Activated CD8-positive, alpha-beta memory T cell treated with anti-CD3 and anti-CD28 coated beads, Interleukin-2, amount 10 ng/mL, durations not matched to agents 7 days and 5 days (primary cell): ENCODE results near the gene GNAO1. TPM values are rescaled to one million over a fixed set of nuclear protein-coding genes. Genes with fewer than 3 reads are reported as not detected.

Experiments
- ATAC-seq: fragments of 150-1000 bp; cut with Tn5 transposase; one replicate; pipeline ENCODE4 v1.10.0; 2021; ENCODE audit warnings: moderate library complexity
- CTCF ChIA-PET: fragments of 350-600 bp; sonication (Branson Sonifier 250); formaldehyde crosslinking; loops from one replicate; lab custom pipeline; 2021; ENCODE audit warnings: antibody characterized with exemption; lab: Charles Lee
- DNase-seq: peaks from one replicate; pipeline ENCODE4 v3.0.0-alpha.2; 2020
- H3K27ac Mint-ChIP-seq: one replicate; pipeline ENCODE4 v1.8.0; 2021; ENCODE audit warnings: mild to moderate bottlenecking, mixed read lengths
- H3K27me3 Mint-ChIP-seq: one replicate; pipeline ENCODE4 v1.8.0; 2021; ENCODE audit warnings: mixed read lengths
- H3K36me3 Mint-ChIP-seq: one replicate; pipeline ENCODE4 v1.8.0; 2021; ENCODE audit warnings: mild to moderate bottlenecking, mixed read lengths
- H3K4me1 Mint-ChIP-seq: one replicate; pipeline ENCODE4 v1.8.0; 2021; ENCODE audit warnings: mixed read lengths
- H3K4me3 Mint-ChIP-seq: one replicate; pipeline ENCODE4 v1.8.0; 2021; ENCODE audit warnings: mild to moderate bottlenecking, moderate library complexity, mixed read lengths
- H3K9me3 Mint-ChIP-seq: one replicate; pipeline ENCODE4 v1.8.0; 2022; ENCODE audit warnings: low read depth, mixed read lengths
- total RNA-seq, 2 experiments: library from RNA; stranded (reverse); gene quantifications; one replicate each; pipeline ENCODE4 v1.2.3, GENCODE V29; 2021

GNAO1 gene
- total RNA-seq, 2 experiments from 2014 or later: 1.5 to 4.3 TPM

- Mint-ChIP-seq H3K4me1 (no peaks in the 10 kb centered on the region), H3K27ac (no peak overlapping the region), H3K4me3 (no peak overlapping the region), H3K36me3 (no peaks in the 10 kb centered on the region), H3K9me3 (no peaks in the 10 kb centered on the region), H3K27me3 (no peaks in the 10 kb centered on the region)
- no peak for ATAC-seq
- CTCF ChIA-PET: no interaction called here
- DNase-seq: no peak
Observed at GRCh38 chr16:56346131-56346890, 155.0 kb downstream of the GNAO1 start.

- no peak for ATAC-seq
- no peaks in the 10 kb centered on the region for H3K9me3 Mint-ChIP-seq
- CTCF ChIA-PET: interaction anchor here (0.6 kb wide), 1 partner anchor 367 kb away, joined by 3 read pairs; no protein-coding TSS in a partner anchor
- no peak overlapping the region for H3K27ac Mint-ChIP-seq
- no peaks in the 10 kb centered on the region for H3K27me3 Mint-ChIP-seq
- H3K36me3 Mint-ChIP-seq: no peaks in the 10 kb centered on the region
- DNase-seq: no peak
- no peaks in the 10 kb centered on the region for H3K4me1 Mint-ChIP-seq
- H3K4me3 Mint-ChIP-seq: no peak overlapping the region
Observed at GRCh38 chr16:56347166-56347565, 155.9 kb downstream of the GNAO1 start.

- no peak for ATAC-seq
- Mint-ChIP-seq H3K36me3 (no peaks in the 10 kb centered on the region), H3K27me3 (no peaks in the 10 kb centered on the region), H3K4me3 (no peak overlapping the region), H3K4me1 (no peaks in the 10 kb centered on the region), H3K27ac (no peak overlapping the region), H3K9me3 (no peaks in the 10 kb centered on the region)
- DNase-seq: no peak
- CTCF ChIA-PET: interaction anchor here (0.6 kb wide), 1 partner anchor 367 kb away, joined by 3 read pairs; no protein-coding TSS in a partner anchor
Observed at GRCh38 chr16:56347670-56348069, 156.4 kb downstream of the GNAO1 start.

- H3K27ac Mint-ChIP-seq: no peak overlapping the region
- CTCF ChIA-PET: no interaction called here
- H3K9me3 Mint-ChIP-seq: no peaks in the 10 kb centered on the region
- H3K36me3 Mint-ChIP-seq: no peaks in the 10 kb centered on the region
- H3K4me3 Mint-ChIP-seq: no peak overlapping the region
- DNase-seq (no peak), ATAC-seq (no peak)
- H3K27me3 Mint-ChIP-seq: no peaks in the 10 kb centered on the region
- H3K4me1 Mint-ChIP-seq: no peaks in the 10 kb centered on the region
Observed at GRCh38 chr16:56348168-56349085, 157.1 kb downstream of the GNAO1 start.

DNA sequence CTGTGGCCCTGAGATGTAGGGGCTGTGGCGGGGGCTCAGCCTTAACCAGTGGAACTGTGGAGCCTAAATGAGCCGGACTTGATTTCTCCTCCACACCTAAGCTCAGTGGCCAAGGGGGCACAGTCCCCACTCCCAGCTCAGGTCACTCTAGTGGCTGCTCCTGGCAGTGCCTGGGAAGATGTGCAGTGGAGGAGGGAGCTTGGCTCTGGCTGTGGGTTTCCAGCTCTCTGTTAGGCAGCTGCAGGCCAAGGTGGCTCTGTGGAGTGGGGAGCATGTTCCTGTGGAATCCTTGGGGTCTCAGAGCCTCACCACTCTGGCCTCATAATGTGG lies 157.8 kb downstream of the GNAO1 start:
- Mint-ChIP-seq H3K36me3 (no peaks in the 10 kb centered on the region), H3K27ac (no peak overlapping the region), H3K9me3 (no peaks in the 10 kb centered on the region), H3K27me3 (no peaks in the 10 kb centered on the region), H3K4me1 (no peaks in the 10 kb centered on the region), H3K4me3 (no peak overlapping the region)
- ATAC-seq (no peak), DNase-seq (no peak)
- CTCF ChIA-PET: no interaction called here

DNA sequence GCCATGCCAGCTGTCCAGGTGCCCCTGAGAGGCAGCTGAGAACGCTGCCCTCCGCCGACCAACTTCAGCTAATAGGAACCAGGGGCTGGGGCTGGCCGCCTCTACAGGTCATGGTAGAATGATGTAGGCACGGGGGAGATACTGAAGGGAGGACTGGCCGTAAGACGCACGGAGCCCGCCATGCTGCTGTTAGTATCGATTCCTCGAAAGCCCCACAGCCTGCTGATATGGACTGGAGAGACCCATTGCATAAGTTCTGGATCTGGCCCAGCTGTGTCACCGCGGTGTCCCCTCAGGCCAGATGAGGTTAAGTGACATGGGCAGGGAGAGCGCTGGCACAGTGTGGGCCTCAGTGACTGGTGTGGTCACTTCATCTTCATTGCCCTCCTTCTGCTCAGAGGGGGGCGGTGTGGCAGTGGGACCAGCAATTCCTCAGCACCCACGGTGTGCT lies 158.4 kb downstream of the GNAO1 start:
- no peaks in the 10 kb centered on the region for H3K9me3 Mint-ChIP-seq
- DNase-seq (no peak), ATAC-seq (no peak)
- no peaks in the 10 kb centered on the region for H3K27me3 Mint-ChIP-seq
- no peak overlapping the region for H3K27ac Mint-ChIP-seq
- CTCF ChIA-PET: no interaction called here
- H3K4me3 Mint-ChIP-seq: no peak overlapping the region
- peaks cover 2% of the 10 kb centered on the region for H3K4me1 Mint-ChIP-seq
- no peaks in the 10 kb centered on the region for H3K36me3 Mint-ChIP-seq

DNA sequence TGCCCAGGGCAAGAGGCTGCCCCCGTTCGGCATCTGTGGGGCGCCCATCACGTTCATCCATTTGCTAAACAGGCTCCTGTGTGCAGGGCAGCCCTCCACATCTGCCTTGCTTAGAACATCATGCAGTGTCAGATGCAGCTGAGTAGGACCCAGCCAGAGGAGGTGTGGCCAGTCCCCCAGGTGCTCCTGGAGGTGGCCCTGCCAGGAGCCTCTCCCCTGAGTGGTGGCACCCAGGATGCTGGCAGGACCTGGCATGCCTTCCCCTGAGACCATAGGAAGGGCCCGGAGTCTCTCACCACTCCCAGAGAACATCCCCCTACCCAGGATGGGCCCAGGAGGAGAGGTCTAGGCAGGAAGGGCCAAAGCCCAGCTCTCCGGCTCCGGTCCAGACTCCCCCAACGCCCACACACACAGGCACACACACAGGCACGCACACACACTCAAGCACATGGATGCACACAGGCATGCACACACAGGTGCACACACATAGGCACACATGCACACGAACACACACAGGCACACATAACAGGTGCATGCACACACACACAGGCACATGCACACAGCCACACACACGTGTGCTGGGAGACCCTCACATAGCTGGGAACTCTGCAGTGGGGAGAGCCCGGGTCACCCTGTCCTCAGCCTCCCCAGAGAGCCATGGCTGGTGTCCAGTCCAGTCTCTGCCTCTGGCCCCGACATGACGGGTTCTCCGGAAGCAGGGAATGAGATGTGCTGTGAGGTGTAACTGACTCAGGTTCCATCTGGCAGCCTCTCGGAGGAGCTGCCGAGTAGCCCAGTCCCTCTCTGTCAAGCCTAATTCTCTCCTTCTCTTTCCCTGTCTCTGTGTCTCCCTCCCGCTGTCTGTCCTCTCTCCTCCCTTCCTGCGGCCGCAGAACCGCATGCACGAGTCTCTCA lies 159.5 kb downstream of the GNAO1 start:
- ATAC-seq: no peak
- H3K27ac Mint-ChIP-seq: no peak overlapping the region
- CTCF ChIA-PET: no interaction called here

GRCh38 chr16:56351481-56351880 lies 160.2 kb downstream of the GNAO1 start:
- no peak overlapping the region for H3K4me3 Mint-ChIP-seq
- H3K27ac Mint-ChIP-seq: no peak overlapping the region
- peaks cover 7% of the 10 kb centered on the region for H3K4me1 Mint-ChIP-seq
- ATAC-seq (no peak), DNase-seq (no peak)
- H3K36me3 Mint-ChIP-seq: no peaks in the 10 kb centered on the region
- no peaks in the 10 kb centered on the region for H3K9me3 Mint-ChIP-seq
- H3K27me3 Mint-ChIP-seq: no peaks in the 10 kb centered on the region
- CTCF ChIA-PET: no interaction called here

More for the DNA sequence above, 159.5 kb downstream of the GNAO1 start:
- Mint-ChIP-seq H3K27me3 (no peaks in the 10 kb centered on the region), H3K4me1 (peaks cover 3% of the 10 kb centered on the region), H3K9me3 (no peaks in the 10 kb centered on the region), H3K36me3 (no peaks in the 10 kb centered on the region), H3K4me3 (no peak overlapping the region)
- no peak for DNase-seq

- peaks cover 14% of the 10 kb centered on the region for H3K4me1 Mint-ChIP-seq
- DNase-seq: no peak
Observed at GRCh38 chr16:56352351-56353053, 161.2 kb downstream of the GNAO1 start.

DNA sequence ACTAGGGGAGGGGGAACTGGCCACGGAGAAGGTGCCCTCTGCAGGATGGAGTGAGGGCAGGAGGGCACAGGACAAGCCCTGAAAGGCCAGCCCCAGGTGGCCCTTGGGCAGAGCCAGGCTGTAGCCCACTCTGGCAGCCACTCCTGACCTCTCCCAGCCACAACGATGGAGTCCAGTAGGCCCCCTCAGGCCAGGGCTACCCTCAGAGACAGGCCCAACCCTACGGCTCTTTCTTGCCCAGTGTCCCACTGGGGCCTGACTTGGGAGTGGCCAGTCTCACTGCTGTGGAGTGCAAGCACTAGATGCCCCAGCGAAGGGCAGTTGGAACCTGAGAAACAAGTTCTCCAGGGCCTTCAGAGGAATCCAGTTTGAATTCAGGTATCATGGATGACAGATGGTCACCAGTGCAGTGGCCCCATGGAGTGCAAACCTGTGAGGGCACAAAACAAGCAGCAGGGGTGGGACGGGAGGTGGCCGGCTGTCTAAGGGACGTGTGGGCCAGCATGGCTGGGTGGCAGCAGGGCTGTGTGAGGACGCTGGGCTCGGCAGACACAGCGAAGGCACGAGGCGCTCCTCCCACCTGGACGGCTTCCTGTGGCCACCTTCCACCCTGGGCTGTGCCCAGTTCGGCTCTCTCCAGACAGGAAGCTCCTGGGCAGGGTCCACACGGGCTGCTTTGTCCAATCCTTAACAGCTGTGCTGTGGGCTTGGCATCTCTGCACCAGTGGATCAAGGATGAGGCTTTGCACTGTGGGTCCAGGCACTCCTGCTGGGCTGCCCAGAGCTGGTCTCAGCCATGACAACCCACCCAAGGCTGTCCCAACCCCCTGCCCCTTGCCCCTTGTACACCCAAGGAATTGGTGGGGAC lies 162.0 kb downstream of the GNAO1 start:
- Mint-ChIP-seq H3K27me3 (no peaks in the 10 kb centered on the region), H3K9me3 (no peaks in the 10 kb centered on the region), H3K4me3 (no peak overlapping the region), H3K27ac (no peak overlapping the region), H3K36me3 (peaks cover under 1% of the 10 kb centered on the region), H3K4me1 (peaks cover 21% of the 10 kb centered on the region)
- no peak for DNase-seq
- CTCF ChIA-PET: no interaction called here
- no peak for ATAC-seq

More at GRCh38 chr16:56352351-56353053, 161.2 kb downstream of the GNAO1 start:
- Mint-ChIP-seq H3K4me3 (no peak overlapping the region), H3K27ac (no peak overlapping the region), H3K36me3 (no peaks in the 10 kb centered on the region), H3K27me3 (no peaks in the 10 kb centered on the region), H3K9me3 (no peaks in the 10 kb centered on the region)
- no peak for ATAC-seq
- CTCF ChIA-PET: no interaction called here

- peaks cover 21% of the 10 kb centered on the region for H3K4me1 Mint-ChIP-seq
- H3K9me3 Mint-ChIP-seq: no peaks in the 10 kb centered on the region
- ATAC-seq (no peak), DNase-seq (no peak)
- no peaks in the 10 kb centered on the region for H3K27me3 Mint-ChIP-seq
- H3K27ac Mint-ChIP-seq: no peak overlapping the region
- no peak overlapping the region for H3K4me3 Mint-ChIP-seq
- H3K36me3 Mint-ChIP-seq: peaks cover 1% of the 10 kb centered on the region
- CTCF ChIA-PET: no interaction called here
Observed at GRCh38 chr16:56354016-56354415, 162.7 kb downstream of the GNAO1 start.

- no peak overlapping the region for H3K27ac Mint-ChIP-seq
- DNase-seq (no peak), ATAC-seq (no peak)
- CTCF ChIA-PET: no interaction called here
- no peaks in the 10 kb centered on the region for H3K9me3 Mint-ChIP-seq
- H3K4me1 Mint-ChIP-seq: peaks cover 23% of the 10 kb centered on the region
- H3K4me3 Mint-ChIP-seq: no peak overlapping the region
- no peaks in the 10 kb centered on the region for H3K27me3 Mint-ChIP-seq
- H3K36me3 Mint-ChIP-seq: peaks cover 1% of the 10 kb centered on the region
Observed at GRCh38 chr16:56354746-56355145, 163.5 kb downstream of the GNAO1 start.
